GM23248 (cell line): ENCODE data around the gene SCYL3.

Experiments
- EZH2 ChIP-seq: fragments of 200-600 bp; sonication (generic); IDR thresholded peaks from 2 replicates; pipeline ENCODE4 v1.6.1; 2018; ENCODE audit warnings: antibody characterized with exemption, mild to moderate bottlenecking; ENCODE audit not compliant: insufficient read depth, poor library complexity, severe bottlenecking
- EZH2phosphoT487 ChIP-seq: fragments of 200-600 bp; sonication (generic); IDR thresholded peaks from 2 replicates; pipeline ENCODE4 v1.6.1; 2018; ENCODE audit warnings: antibody characterized with exemption, moderate library complexity, mild to moderate bottlenecking, low read depth; ENCODE audit not compliant: insufficient read depth

GRCh38 chr1:169924063-169924462, 30.4 kb upstream of the SCYL3 start:
- TF ChIP-seq EZH2 (no peak), EZH2phosphoT487 (no peak)
